Hypothalamus (tissue), 51 donors: ENCODE results near the gene BCKDK.

Source experiments
- DNase-seq, 51 donors: peaks; one replicate each; lab custom pipeline; 2025; lab: John Stamatoyannopoulos, UW

Gene BCKDK

DNA sequence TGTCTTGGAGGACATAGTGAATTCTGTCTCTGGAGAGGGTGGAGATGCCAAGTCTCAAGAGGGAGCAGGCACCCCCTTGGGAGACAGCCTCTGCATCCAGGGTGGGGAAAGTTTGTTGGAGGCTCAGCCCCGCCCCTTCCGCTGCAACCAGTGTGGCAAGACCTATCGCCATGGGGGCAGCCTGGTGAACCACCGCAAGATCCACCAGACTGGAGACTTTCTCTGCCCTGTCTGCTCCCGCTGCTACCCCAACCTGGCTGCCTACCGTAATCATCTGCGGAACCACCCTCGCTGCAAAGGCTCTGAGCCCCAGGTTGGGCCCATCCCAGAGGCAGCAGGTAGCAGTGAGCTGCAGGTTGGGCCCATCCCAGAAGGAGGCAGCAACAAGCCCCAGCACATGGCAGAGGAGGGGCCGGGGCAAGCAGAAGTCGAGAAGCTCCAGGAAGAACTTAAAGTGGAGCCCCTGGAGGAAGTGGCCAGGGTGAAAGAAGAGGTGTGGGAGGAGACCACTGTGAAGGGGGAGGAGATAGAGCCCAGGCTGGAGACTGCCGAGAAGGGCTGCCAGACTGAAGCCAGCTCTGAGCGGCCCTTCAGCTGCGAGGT is 28.7 kb upstream of the BCKDK start:
- DNase-seq, result no peak

DNA sequence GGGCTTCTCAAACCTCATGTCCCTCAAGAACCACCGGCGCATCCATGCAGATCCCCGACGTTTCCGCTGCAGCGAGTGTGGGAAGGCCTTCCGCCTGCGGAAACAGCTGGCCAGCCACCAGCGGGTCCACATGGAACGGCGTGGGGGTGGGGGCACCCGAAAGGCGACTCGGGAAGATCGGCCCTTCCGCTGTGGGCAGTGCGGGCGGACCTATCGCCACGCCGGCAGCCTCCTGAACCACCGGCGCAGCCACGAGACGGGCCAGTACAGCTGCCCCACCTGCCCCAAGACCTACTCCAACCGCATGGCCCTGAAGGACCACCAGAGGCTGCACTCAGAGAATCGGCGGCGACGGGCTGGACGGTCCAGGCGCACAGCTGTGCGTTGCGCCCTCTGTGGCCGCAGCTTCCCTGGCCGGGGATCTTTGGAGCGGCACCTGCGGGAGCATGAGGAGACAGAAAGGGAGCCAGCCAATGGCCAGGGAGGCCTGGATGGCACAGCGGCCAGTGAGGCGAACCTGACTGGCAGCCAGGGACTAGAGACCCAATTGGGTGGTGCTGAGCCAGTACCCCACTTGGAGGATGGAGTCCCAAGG is 28.1 kb upstream of the BCKDK start:
- no peak for DNase-seq

DNA sequence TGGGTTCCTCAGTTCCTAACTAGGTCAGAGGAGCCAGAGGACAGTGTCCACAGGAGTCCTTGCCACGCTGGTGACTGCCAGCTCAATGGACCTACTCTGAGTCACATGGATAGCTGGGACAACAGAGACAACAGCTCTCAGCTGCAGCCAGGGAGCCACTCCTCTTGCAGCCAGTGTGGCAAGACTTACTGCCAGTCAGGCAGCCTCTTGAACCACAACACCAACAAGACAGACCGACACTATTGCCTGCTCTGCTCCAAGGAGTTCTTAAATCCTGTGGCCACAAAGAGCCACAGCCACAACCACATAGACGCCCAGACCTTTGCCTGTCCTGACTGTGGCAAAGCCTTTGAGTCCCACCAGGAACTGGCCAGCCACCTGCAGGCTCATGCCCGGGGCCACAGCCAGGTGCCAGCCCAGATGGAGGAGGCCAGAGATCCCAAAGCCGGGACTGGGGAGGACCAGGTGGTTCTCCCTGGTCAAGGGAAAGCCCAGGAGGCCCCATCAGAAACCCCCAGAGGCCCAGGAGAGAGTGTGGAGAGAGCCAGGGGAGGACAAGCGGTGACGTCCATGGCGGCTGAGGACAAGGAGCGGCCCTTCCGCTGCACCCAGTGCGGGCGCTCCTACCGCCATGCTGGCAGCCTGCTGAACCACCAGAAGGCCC is 27.3 kb upstream of the BCKDK start:
- DNase-seq, result no peak

DNA sequence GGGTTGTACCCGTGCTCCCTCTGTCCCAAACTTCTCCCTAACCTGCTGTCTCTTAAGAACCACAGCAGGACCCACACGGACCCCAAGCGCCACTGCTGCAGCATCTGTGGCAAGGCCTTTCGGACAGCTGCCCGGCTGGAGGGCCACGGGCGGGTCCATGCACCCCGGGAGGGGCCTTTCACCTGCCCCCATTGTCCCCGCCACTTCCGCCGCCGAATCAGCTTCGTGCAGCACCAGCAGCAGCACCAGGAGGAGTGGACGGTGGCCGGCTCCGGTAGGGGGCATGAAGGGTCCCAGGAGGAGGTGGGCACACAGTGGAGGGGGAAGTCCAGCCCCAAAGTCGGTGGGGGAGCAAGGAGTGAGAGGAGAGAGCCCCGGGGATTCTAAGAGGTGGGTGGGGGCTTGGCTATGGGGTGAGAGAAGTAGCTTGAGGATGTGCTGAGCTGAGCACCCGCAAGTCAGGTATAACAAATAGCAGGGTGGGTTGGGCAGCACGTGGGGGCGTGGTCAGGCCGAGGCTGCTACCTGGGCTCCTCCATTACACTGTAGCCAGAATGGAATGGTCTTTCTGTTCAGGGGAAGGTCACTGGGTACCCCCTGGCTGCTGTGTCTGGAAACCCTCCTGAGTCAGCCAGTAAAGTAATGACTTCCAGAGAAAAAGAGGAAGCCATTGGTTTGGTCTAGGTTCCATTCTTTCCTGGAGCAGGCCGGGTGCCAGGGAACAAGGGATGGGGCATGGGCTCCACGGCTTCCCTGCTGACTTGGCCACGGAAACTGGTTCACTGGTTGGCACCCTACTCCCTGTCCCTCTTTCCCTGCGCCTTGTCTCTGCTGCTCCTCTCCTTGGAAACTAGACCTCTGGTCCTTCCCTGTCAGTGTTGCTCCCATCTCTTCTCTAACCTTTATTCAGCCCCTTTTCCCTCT is 26.5 kb upstream of the BCKDK start:
- peak in 28 of 51 donors; percentile 4 to 71 (median 36) for DNase-seq

DNA sequence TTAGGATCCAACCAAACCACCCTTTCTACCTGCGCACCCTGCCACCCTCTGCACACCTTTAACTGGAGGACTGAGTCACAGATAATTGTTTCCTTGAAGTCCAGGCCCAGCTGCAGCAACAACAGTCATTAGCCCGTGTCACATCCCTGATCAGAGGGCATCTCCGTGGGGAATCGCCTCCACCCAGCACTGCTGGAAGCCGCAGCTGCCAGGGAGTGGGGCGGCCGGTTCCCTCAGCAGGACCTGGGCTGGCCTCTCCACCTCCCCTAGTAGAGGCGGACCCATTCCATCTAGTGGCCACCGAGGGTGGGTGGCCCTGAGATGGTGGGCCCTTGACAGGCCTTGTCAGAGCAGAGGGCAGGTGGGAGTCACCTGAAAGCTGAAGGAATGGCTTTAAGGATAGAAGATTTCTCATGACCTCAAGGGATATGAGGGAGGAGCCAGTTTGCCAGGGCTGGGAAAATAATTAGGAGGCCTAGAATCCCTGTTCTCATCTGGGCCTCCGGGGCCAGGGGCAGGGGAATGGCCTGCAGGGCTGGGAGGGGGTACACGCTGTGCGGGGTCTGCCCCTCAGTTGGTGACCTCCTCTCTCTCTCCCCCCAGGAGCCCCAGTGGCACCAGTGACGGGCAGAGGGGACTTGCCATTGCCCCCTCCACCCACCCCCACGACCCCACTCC is 25.7 kb upstream of the BCKDK start:
- DNase-seq, result no peak

DNA sequence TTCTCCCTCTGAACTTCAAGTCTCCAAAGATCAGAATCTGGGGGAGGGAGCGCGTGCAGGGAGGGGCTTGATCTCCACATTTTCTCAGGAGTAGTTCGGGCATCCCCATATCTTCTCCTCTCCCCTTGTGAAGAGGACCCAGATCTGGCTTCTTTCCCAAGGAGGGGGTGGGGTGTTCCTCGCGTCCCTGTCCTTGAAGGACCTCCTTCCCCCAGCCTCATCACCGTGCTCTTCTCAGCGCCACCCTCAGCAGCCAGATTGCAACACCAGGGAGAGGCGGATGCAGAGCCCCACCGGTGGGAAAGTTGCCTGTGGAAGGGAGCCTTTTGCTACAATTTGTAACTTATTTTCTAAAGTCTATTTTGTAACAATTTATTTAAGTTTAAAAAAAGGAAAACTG is 25.1 kb upstream of the BCKDK start:
- no peak for DNase-seq

DNA sequence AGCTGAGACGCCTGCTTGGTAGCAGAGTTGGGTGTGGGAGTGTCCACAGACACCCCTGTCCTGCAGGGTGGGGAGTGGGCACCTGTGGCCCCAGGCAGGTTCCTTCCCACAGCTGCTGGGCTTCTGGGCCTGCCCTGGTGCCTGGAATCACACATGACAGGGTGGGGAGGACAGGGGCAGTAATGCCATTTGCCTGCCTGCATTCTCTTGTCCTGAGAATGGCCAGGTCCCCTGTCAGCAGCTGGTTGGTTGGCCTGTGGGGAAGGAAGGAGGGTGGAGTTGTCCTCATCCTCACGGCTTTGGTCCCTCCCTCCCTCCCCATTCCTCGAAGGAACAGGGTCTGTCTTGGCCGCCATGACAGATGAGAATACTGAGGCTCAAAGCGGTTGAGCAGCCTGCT is 24.6 kb upstream of the BCKDK start:
- DNase-seq, result no peak

DNA sequence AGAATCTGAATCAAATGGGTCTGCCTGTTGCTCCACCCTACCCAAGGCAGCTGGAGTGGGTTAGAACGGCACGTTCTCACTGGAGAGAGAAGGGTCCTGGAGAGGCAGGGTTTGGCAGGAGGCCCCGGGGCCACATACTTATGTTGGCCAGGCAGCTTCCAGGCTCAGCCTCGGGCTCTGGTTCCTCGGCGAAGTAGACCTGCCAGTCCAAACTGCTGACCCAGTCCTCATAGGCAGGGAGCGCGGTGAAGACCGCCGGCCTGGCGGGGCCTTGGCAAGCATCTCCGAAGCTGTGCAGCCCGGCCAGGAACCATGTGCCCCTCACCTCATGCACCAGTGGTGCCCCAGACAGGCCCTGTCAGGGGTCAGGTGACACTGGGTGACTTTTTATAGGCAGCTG is 24.2 kb upstream of the BCKDK start:
- no peak for DNase-seq

DNA sequence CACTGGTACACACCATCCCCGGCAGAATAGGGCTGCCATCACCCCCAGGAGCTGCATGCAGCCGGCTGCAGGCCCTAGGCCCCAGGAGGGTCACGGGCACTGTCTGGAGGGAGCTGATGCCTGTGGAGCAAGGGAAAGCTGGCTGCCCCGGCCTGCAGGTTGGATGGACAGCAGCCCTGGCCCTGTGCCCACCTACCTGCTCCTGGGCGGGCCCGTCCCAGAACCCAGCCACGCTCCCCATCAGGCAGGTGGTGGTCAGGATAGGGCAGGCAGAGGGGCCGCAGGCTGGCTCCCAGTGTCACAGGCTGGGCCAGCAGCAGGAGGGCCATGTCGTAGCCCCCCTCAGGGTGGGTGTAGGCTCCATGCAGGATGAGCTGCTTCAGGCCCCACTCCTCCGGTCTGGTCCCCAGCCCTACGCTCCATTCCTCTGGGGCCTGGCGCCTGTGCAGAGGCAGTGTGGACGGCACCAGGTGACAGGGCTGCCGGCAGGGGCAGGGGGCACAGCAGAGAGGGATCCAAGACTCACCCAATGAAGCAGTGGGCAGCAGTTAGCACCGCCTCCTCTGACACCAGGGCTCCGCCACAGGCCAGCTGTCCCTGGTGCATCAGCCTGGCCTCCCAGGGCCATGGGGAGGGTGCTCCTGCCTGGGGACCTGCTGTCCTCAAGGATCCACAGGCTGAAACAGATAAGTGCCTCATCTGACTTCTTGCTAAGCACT is 23.4 kb upstream of the BCKDK start:
- DNase-seq, result no peak

DNA sequence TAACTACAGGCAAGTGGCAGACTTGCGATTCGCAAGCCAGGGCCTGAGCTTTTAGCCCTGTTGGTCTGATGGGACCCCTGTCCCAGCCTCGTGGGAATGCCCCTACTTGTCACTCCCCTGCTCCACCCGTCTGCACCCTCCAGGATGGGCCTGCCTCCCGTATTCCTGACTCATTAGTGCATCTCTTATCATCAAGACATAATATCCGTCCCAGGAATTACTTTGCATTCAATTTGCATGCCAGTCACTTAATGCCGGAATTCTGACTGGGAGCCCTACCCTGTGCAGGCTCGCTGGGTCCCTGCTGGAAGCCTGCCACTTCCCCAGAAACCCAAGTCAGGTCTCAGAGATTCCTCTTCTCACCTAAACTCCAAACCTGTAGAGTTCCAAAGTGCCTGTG is 22.8 kb upstream of the BCKDK start:
- DNase-seq, result no peak

DNA sequence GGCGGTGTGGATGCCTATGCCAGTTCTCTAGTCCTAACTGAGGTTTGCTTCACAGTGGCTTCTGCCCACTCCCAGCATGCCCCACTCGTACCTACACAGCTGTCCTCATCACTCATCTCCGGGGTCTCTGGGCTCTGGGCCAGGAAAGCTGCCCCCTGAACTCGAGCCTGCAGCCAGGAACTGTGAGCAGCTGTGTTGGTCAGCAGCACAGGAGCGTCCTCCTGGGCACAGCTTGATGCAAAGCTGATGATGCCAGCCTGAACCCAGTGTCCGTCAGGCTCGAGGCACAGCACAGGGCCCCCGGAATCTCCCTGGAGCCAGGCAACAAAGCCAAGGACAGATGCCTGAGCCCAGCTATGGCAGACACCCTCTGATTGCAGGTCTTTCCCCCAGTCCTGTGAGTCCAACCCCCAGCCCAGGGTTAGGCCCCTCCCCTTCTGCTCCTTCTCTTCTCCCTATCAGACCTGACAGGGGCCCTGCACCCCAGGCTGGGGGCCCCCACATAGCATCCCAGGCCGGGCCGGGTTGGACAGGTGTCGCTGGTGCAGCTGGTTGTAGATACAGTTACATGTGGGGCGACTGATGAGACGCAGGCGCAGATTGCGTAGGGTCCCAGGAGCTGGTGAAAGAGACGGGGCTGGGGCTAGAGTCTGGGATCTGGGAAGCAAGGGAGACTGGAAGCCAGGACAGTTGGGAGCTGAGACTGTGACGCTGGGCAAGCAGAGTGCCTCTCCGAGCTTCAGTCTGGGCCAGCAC is 22.1 kb upstream of the BCKDK start:
- DNase-seq, result no peak

DNA sequence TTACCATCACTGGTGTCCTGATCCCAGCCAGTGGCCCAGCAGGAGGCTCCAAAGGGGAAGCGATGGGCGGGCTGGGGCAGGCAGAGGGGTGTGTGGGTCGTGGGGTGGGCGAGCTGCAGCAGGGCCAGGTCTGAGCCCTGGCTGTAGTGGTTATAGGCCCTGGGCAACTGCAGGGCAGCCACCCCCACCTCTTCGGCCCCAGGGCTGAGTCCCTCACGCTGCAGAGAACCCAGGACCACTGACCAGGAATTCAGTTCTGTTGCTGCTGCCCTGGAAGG is 21.6 kb upstream of the BCKDK start:
- DNase-seq, result no peak

DNA sequence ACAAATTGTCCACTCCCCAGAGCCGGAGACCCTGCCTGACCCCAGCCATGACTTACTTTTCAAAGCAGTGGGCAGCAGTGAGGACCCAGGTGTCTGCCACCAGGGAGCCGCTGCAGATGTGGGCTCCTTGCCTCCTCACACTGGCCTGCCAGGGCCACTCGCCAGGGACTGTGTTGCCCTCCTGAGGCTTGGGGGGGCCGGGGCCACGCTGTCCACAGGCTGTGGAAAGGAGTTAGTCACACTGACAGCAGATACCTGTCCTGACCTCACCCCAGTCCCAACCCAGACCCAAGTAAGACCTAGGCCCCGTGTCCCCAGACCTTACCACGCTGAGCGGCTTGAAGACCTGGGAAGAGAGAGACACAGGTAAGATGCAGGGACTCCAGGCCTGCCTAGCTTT is 20.7 kb upstream of the BCKDK start:
- DNase-seq, result no peak

DNA sequence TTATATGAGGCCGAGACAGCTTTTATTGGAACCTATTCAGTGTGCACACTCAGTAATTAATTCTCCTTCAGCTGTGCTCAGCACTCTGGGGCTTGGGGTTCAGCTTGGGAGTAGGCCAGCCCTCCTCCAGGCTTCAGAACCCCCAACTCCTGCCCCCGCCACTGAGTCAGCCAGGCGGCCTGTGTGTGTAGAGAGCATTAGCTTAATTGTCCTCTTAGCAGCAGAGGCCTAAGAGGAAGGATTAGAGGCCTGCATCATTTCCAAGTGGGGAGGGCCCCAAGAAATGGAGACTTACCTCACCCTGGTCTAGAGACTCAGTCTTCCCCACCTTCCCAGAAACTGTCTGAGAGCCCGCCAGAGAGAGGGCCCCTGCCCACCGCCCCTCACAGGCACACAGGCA is 20.2 kb upstream of the BCKDK start:
- DNase-seq, result no peak

DNA sequence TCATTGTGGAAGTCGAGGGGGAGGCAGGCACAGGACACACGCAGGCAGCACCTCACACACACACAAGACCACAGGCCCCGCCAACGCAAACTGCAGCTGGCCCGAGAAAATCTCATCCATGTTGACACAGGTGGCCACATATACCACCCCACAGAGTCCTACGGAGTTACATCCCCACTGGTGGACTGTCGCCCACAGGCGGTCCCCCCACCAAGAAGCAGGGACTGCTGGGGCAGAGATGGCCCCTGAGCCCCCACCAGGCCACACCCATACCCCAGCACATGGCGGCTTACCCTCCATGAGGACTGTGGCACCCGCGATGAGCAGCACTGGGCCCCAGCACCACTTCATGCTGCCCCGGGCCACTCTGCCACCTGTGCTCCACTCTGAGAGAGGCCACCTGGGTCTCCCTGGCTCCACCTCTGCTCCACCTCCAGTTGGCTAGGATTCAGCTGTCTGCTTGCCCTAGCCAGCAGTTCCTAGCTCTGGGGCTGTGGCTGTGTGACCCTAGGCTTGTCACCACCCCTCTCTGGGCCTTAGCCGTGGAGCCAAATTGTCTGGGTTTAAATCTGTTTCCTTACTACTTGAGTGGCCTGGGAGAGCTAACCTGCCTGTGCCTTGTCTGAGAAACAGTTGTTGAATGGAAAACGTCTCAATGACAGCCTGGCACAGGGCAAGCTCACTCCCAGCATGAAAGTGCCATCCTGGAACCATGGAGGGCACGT is 19.6 kb upstream of the BCKDK start, which contains the start of gene PRSS53:
Gene PRSS53 (minus strand): TSS at position 485 of the 725 bp plus-strand sequence. CDS start 134 bp downstream, at position 351.
- DNase-seq, result no peak

DNA sequence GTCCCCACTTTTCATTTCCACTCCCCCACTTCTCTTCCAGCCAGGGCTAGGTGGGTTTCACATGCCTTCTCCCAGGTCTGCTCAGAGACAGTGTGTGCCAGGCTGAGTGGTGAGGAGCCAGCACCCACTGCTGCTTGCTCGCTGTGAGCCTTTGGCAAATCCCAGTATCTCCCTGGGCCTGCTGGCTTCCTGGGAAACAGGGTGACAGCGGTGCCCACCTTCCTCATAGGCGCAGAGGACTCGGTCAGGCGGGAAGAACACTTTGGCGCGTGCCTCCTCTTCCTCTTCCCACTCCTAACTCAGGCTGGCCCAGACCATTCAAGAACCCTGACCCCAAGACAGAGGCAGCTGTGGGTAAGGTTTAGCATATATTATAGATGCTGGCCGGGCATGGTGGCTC is 19.0 kb upstream of the BCKDK start:
- DNase-seq, result no peak

DNA sequence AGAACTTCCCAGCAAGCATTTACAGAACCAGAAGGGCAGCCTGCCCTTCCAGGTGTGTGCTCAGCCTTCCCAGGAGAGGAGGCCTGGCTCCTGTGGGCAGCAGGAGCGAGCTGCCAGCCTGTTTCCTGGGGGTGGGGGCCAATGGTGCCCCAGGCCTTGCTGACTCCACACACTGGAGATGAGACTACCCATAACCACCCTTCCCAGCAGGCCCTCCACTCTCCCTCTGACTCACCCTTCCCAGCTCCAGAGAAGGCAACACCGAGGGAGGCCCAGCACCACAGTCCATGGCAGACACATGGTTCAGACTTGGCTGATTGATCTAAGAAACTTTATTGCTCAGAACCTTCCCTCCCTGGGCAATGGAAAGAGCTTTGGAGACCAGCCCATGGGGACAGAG is 17.6 kb upstream of the BCKDK start:
- no peak for DNase-seq

DNA sequence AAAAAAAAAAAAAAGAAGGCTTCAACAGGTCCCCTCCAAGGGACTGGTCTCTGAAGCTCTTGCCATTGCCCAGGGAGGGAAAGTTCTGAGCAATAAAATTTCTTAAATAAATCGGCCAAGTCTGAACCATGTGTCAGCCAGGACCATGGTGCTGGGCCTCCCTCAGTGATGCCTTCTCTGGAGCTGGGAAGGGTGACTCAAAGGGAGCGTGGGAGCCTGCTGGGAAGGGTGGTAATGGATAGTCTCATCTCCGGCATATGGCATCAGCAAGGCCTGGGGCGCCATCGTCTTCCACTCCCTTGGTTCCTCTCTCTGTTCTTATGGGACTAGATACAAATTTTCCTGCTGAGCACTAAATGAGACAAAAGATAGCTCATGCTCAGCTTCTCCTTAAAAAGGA is 15.9 kb upstream of the BCKDK start:
- peak in 1 of 51 donors; percentile 31 for DNase-seq
